Measurements from ENCODE around the gene SERF1B.
"Not testable (repeated sequence)": the region's sequence is repeated elsewhere in the genome, so short reads cannot be mapped to it uniquely, and the experiment has no call there.

- not testable (repeated sequence) for TF ChIP-seq CTCF, POLR2A (IDR thresholded peaks at IDR 0.05)
Measured at GRCh38 chr5:70077632-70078031, 52.6 kb downstream of the SERF1B start.

All from Peyer's patch (tissue), 4 donors.